NCI-H2171 treated with DMSO at 0.1 percent for 48 hours (cell line): ENCODE data around the gene COL5A2.

Source experiments
- DNase-seq: peaks from one replicate; lab custom pipeline; 2025; lab: John Stamatoyannopoulos, UW

COL5A2 gene

DNA sequence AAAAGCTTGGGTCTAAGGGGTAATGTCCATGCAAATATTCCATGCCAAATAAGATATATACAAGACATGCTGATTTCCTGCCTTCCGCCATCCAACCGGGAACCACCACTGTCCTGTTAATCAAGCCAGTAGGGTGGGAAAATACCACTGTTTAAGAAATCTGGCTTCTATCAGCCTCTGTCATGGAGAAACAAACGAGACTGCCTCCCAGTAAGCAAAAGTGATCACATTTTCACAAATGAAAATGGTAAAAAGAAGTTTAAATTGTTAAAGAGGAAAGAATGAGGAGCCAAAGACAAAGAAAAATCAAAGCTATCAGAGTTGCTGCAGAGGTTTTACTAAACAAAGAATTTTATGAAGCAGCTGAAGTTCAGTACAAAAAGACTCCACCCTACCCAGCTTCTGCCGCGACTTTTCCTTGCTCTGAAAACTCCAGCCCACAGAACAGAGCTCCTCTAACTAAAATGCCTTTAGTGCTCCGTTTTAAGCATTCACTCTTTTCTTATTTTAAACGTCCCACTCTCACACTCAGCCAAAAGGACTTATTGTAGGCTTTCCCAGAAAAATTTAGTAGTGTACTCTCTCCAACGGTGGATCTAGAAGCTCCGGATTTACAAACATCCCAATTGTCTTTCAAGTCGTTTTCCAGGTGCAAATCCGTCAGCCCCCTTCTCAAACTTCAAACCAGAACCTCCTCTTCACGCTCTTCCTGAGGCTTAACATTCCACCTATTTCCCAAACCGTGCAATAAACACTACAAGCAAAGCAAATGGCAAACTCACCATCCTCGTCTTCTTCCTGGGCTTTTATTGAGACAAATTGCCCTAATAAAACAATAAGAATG is 613 bp downstream of the COL5A2 start:
- DNase-seq: no peak

DNA sequence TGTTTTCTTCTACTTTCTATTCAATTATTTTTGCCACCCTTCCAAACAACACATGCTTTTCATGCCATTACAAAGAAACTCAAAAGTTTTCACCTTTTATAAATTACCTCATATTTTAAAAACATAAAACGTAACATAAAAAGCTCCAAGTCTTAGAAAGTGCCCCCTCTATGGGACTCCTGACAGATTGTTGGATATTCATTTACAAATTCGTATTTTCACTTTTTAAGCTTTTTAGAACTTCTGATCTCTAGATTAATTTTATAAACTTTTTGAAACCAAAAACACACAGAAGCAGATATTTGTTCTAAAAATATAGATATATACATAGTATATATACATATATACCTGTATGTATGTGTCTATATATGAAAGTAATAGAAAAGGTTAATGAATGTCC is 1.5 kb downstream of the COL5A2 start:
- no peak for DNase-seq

DNA sequence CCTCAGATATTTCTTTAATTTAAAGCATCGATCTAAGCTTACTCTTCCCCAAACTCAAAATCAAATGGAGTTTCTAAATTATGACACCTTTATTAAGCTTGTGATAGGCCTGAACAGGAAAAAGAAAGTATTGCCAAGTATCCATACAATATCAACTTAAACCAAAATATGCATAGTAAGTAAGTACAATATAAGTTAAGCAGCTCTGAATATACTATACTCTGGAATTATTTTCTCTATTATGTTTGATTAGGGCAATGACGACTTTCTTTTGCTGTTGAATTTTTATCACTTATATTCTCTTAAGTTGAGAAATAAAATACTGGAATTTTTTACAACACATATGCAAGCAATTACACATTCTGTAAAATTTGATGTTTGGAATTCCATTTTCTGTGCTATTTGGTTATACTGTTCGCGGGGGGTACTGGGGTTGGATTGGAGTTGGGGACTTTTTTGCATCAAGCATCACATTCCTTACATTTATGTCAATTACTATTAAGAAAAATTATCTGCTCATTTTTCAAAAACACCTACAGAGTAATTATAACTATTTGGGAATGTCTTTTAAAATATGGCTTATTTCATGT is 2.2 kb downstream of the COL5A2 start:
- DNase-seq: no peak

DNA sequence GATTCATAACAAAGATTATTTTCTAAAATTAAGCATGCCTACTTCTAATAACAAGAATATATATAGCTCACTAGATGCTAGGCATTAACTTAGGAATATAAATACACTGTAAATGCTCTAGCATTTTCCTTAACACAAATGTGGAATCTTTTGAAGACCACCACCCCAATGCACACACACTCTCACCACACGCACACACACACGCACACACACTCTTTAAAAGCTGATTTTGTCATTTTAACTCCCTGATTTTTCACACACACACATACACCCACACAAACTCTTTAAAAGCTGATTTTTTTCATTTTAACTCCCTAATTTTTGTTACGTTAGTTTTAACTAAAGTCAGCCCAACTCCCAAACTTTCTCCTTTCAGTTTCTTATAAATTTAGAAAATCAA is 3.0 kb downstream of the COL5A2 start:
- no peak for DNase-seq

DNA sequence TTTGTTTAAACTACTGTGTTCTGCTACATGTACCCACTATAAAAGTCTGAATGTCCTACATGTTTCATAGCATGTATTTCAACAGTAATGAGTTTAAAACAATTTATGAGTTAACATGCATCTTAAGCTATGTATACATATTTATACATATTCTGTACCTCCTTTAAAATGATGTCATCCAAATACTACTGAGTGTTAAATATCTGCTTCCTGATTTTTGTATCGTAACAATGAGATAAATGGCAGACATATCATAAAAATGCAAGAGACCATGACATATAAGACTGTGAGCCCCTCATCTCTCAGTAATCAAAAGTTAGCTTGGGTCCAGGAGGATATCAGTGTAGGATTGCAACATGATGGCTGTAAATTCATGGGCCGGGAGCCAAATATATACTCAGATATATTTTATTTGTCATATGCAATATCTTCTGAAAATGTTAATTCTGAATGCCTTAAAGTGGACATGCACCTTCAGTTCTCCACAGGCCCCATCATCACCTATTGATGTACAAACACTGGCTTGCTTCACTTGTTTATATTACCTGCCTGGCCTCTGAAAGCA is 3.6 kb downstream of the COL5A2 start:
- DNase-seq: no peak

DNA sequence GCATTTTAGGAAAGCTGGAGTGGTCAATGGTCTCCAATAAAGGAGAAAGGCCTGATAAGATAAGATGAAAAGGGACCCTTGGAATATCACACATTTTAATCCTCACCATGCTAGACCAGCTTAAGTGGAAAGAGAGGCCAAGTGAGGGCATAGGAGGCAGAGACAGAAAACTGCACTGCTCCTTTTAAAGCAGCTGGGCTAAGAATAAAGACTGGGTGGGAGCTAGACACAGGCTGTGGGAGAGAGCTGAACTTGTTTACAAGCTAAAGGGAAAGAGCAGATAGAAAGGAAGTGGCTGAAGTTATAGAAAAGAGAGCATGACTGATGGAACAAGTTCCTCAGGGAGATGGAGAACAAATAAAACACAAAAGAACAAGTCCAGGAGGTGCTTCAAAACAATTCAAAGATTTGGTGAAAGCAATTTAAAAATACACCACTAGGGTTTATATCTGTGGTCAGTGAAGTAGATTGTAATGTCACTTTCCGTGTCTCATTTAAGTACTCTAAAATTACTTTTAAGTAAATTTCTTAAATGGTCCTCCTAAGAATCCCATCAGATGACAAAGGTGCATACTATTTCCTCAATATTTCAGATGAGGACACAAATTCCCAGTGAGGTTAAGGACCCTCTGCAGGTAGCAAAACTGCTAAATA is 7.5 kb downstream of the COL5A2 start:
- no peak for DNase-seq

DNA sequence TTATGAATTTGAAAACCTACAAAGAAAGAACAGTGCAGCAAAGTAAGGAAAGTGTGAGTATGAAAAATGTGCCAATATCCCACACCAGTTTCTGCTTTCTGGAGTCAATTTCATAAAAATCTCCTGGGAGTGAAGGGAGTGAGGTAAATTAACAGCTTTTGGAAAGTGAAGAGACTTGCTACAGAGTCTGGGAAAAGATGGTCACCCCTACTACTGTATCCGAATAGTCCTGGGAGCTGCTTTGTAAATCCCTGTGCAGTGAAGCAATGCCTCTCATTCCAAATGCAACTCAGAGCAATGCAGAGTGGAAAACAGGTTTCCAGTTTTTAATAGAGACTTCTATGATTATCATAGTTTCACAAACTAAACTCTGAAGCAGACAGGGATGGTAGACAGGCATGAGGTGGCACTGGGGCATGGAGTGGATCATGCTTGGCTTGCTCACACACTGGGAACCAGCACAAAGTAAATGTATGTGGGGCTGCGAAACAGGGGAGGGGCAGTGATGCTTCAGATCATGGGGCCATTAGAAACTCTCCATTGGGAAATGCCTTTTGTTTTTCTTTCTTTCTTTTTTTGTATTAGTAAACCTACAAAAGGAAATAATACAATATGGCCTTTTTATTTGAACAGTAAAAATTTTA is 10.6 kb downstream of the COL5A2 start:
- DNase-seq: no peak

DNA sequence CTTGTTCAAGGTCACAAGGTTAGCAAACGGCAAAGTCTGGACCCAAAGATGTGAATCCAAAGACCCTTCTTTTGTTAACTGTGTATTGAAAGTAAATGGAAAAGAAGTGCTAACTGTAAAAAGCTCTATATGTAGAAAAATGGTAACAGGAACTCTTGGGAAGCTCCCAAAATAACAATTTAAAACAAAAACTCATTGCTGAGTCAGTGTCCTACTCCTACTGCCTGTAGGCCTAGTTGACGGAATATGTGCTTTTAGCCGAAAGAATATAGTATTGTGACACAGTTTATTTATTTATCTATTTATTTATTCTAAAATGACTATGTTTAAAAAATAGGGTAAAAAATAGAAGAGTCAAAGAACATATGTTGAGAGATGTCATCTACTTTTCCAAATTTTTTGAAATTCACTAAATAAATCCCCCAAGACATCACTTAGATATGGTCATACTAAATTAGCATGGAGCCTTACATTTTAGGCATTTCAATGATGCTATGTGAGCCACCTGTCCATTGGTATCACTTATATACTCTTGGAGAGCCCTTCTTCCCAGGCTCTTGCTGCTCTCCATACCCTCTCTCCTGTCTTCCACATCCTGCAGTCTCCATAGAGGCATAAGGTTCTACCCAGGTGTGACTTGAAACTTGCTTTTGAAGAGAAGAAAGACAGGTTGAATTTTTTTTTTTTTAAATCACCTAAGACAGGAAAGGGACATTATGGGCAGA is 13.7 kb downstream of the COL5A2 start:
- DNase-seq: no peak

DNA sequence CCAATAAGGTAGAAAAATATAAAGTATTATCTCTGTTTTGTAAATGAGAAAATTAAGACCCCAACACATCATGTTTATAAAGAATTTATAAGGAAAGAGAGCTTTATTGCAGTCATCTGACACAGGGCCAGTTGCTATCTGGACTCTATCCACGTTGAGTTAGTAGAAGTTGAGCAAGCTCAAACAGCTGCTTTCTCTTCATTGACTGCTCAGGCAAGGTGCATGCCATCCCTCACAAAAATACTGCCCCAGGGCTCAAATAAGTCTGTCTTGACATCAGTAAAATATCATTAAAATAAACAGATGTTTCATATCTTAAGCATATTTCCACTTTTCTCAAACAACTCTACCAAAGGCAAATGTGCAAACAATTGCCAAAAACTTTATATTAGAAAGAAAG is 14.8 kb downstream of the COL5A2 start:
- DNase-seq: no peak

DNA sequence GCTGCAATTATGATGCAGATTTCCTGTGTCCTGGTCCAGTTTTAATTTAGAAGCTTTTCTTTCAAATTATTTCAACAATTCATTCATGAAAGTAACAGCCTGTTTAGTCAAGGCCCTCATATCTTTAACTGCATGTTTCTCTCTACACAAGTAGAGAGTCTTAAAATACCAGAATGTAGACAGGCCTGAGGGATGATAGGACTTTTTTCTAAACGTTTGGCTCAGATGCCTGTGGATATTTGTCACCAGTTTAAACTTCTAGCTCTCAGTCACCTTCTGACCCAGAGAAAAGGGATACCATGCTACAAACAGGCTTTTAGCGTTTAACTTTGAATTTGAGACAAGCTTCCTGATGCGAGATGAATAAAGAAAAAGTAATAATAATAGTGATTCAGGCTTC is 15.7 kb downstream of the COL5A2 start:
- DNase-seq: no peak

DNA sequence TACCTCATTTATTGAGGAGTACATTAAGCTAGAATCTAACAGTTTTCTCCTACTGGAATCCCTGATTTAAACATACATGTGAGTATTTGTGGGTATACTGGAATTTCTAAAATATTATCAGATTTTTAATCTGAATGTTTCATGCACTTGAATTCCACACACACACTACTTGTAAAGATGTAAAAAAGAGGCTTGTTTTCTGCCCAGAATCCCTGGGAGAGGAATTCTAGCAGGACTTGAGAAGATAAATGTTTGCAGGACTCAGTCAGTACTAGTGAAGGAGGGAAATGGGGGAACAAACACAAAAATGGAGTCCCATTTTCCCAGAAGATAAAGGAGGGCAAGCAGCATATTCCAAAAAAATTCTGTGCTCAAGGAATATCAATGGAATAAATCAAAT is 17.0 kb downstream of the COL5A2 start:
- DNase-seq: no peak

DNA sequence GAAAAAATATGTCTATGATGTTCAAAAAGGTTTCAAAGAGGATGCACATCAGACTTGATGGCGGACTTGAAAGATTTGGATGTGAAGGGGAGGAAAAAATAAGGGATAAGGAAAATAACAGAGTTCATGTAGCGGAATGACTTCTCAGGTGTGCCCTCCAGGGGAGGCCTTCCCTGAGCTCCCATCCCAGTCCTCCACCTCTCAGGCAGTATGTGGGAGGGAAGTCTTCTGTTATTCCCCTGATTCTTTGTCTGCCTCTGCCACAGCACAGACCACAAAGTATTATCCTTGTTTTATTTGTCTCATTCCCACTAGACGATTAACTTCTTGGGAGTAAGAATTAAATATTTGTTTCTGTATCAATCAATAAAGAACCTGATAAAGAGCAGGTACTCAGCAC is 17.7 kb downstream of the COL5A2 start:
- DNase-seq: no peak

DNA sequence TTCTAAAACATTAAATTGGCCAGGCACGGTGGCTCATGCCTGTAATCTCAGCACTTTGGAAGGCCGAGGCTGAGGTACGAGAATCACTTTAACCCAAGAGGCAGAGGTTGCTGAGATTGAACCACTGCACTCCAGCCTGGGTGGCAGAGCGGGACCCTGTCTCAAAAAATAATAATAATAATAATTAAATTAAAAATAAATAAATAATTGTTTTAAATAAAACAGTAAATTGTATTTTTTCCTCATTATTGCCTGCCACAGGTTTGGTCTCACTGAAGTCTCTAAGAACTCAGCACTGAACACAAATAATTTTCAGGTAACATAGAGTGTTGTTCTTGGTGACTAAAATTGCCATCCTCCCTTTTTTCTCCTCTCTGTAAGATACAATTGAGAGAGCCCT is 19.8 kb downstream of the COL5A2 start:
- no peak for DNase-seq

DNA sequence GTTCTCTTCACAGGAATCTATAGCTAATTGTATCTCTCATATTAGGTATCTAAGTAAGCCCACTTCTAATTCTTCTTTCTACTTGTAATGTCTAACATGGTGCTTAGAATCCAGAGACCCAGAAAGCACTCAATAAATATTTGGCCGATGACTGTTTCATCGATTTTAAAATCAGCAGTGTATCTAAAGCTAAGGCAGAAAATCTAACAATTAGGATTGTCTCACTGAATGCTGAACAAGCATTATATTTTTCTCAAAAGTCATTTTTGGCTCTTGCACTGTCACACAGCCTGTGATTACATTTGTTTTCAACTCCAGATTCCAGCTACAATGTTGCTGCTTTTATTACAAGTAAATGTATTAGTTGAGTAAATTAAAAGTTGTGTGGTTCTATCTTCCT is 20.3 kb downstream of the COL5A2 start:
- no peak for DNase-seq

DNA sequence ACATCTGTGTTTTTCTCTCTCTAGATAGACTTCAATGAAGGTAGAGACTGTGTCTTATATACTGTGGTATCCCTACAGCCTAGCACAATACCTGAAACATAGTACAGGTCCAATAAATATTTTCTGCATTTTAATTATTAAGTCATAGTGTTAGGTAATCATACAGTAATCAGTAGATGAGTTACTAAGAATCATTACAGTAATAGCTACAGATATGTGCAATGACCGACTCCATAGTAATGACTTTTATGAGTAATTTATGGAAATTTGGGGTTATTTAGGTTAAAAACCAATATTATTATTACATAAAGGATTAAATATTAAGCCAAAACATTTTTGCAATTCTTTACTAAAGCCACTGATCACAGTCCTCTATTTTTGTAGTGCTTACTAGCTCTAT is 21.6 kb downstream of the COL5A2 start:
- no peak for DNase-seq

DNA sequence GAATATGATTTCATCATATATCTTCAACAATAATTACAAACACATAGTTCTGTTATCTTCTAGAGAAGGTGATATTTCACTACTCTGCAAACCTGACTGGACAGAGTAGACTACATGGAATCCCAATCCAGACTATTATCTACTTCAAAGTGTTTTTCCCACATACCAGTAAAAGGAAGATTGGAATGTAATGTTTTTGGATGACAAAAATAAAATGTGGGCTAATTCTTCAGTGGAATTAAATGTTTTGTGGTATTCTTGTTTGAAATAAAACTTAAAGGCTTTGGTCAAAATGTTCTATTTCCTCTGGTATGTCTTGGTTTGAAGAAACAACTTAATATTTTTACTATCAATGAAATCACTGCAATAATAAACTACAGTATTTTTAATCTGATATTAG is 22.1 kb downstream of the COL5A2 start:
- no peak for DNase-seq

DNA sequence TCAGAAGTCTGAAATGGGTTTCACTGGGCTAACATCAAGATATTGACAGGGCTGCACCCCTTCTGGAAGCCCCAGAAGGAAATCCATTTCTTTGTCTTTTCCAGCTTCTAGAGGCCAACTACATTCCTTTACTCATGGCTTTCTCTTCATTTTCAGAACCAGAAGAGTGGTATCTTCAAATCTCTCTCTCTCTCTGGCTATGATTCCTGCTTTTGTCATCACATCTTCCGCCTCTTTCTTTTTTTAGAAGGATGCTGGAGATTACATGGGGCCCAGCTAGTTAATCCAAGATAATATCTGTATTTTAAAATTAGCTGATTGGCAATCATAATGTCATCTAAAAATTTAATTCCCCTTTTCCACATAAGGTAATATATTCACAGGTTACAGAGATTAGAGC is 23.8 kb downstream of the COL5A2 start:
- DNase-seq: no peak

DNA sequence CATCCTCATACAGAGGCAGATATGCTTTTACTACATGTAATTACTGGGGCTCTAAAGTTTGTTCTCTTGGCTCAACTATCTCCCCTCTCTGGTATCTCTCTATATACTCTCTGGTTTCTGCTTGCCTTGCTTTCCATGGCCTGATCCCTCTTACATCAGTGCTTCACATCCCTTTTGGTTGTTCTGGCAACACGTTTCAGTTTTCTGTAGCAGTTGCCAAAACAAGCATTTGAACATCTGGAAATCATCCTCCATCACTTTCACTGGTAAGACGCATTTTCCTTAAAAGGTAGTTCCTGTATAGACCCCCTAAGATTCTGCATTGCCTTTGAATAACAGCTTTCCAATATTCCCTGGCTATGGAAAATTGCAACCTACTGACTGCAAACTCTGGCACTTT is 25.9 kb downstream of the COL5A2 start:
- DNase-seq: no peak

DNA sequence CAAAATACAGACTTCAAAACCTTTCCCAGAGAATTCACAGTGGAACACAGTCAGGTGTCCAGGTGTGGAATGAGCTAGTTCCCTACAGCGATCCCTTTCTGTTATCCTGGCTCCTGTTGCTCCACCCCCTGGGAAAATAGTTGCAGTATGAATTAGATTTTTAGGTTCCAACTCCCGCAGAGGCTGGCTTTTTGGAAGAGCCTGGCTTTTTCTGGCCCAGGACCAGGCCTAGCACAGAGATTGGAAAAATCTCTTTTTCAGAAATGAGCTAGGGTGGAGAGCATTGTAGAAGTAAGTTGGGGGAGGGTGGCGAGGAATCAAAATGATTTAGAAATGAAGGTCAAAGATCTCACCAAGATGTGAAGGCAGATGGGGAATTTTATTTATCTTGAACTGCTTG is 27.1 kb downstream of the COL5A2 start:
- no peak for DNase-seq

DNA sequence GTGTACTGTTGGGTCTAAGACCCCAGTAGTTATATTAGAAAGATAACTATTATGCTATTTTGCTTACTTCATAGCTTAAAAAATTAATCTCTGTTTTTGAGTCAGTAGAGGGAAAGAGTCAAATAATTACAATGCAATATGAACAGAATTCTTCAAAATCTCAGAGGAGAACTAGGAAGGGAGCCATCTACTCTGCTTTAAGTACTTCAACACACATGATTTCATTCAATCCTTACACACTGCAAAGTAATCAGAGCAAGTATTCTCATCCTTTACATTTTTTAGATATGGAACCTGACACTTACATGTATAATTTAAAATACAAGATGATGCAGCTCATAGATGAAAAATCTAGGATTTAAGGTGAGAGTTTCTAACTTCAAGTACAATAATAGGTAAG is 27.7 kb downstream of the COL5A2 start:
- DNase-seq: no peak

DNA sequence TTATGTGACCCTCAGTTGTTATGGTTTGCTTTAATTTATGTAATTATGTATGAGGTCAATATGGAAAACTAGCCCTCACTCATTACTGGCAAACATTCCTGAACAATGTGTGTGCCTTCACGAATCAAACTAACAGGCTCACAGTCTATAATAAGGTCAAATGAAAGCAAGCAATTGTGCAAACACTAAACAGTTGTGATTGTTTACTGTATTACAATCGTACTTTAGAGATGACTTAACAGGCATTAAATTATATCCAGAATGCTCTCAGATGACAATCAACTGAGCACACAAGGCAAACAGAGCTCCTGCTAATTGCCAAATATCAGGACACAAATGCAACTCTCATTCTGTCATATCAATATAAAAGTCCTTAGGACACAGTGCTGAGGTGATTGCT is 29.5 kb downstream of the COL5A2 start:
- DNase-seq: no peak

DNA sequence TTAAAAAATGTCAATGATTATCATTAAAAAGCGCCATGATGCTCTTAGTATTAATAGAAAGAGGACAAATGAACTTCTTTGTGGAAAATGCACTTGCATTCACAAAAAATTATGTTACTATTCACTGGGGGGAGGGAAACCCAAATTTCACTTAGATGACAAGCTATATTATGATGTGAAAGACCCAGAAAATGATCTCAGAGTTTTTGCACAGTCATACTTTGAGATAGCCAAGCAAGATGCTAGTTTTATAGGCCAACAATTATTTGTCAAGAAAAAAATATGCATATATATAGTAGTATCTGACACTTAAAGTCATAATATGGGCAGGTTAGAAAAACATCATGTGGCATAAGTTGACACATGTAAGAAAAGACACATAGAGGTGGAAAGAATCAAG is 31.6 kb downstream of the COL5A2 start:
- no peak for DNase-seq
